ENCODE measurements around the gene UBXN10.

Gene UBXN10

GRCh38 chr1:20184481-20184900 is 1.4 kb upstream of the UBXN10 start:
- DNase-seq, result peak; percentile 13

- DNase-seq, result no peak
These were observed 681 bp upstream of the UBXN10 start for GRCh38 chr1:20184997-20185833.

GRCh38 chr1:20187103-20187812 is 1.4 kb downstream of the UBXN10 start:
- DNase-seq, result peak; percentile 85

GRCh38 chr1:20187813-20188454 is 2.0 kb downstream of the UBXN10 start:
- no peak for DNase-seq

- DNase-seq, result no peak
These were observed 2.5 kb downstream of the UBXN10 start for GRCh38 chr1:20188455-20188817.

GRCh38 chr1:20189664-20190063 is 3.8 kb downstream of the UBXN10 start:
- no peak for DNase-seq

GRCh38 chr1:20190256-20191160 is 4.6 kb downstream of the UBXN10 start:
- no peak for DNase-seq

- DNase-seq, result no peak
These were observed 5.5 kb downstream of the UBXN10 start for GRCh38 chr1:20191266-20191825.

GRCh38 chr1:20192364-20192763 is 6.5 kb downstream of the UBXN10 start:
- no peak for DNase-seq

GRCh38 chr1:20192871-20193411 is 7.0 kb downstream of the UBXN10 start:
- no peak for DNase-seq

- no peak for DNase-seq
These were observed 8.3 kb downstream of the UBXN10 start for GRCh38 chr1:20194224-20194623.

GRCh38 chr1:20194757-20195461 is 9.0 kb downstream of the UBXN10 start:
- DNase-seq, result peak; percentile 33

GRCh38 chr1:20195462-20195780 is 9.5 kb downstream of the UBXN10 start:
- DNase-seq, result no peak

- no peak for DNase-seq
These were observed 11.5 kb downstream of the UBXN10 start for GRCh38 chr1:20197329-20197791.

GRCh38 chr1:20198296-20198695 is 12.4 kb downstream of the UBXN10 start:
- DNase-seq, result no peak

GRCh38 chr1:20198918-20199317 is 13.0 kb downstream of the UBXN10 start:
- no peak for DNase-seq

- peak; percentile 43 for DNase-seq
These were observed 13.5 kb downstream of the UBXN10 start for GRCh38 chr1:20199403-20199802.

GRCh38 chr1:20199840-20200239 is 13.9 kb downstream of the UBXN10 start:
- DNase-seq, result no peak

GRCh38 chr1:20200966-20201365 is 15.1 kb downstream of the UBXN10 start:
- no peak for DNase-seq

- no peak for DNase-seq
These were observed 16.3 kb downstream of the UBXN10 start for GRCh38 chr1:20202166-20202565.

GRCh38 chr1:20207546-20207945 is 21.6 kb downstream of the UBXN10 start:
- no peak for DNase-seq

All from DMS153 (cell line).